HG03565 (cell line): ENCODE results near the gene PKHD1.
"Not testable (repeated sequence)": the region's sequence is repeated elsewhere in the genome, so short reads cannot be mapped to it uniquely, and the experiment has no call there.

ENCODE experiments used
- ATAC-seq: cut with Tn5 transposase; IDR thresholded peaks from one replicate; pipeline ENCODE4 v1.9.1; 2021; ENCODE audit warnings: mild to moderate bottlenecking, moderate library complexity; ENCODE audit not compliant: unreplicated experiment

The PKHD1 gene

DNA sequence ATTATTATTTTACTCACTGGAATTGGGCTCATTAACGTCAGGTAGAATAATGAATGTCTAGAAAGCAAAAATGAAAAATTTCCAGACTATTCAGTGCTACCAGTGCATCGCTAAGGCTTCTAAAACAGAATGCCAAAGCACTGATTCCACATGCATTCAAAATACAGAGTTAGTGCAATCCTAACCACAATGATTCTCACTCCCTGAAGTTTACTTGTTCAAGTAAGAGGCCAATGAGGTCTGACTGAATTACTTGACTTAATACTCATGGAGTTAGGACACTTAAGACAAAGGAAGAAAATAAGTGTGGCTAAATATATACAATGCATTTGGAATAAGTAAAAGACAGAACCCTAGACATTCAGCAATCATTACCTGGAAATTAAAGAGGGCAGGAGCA is 220.5 kb downstream of the PKHD1 start:
- ATAC-seq = no peak

- ATAC-seq = no peak
Observed at GRCh38 chr6:51865996-51866395, 221.4 kb downstream of the PKHD1 start.

DNA sequence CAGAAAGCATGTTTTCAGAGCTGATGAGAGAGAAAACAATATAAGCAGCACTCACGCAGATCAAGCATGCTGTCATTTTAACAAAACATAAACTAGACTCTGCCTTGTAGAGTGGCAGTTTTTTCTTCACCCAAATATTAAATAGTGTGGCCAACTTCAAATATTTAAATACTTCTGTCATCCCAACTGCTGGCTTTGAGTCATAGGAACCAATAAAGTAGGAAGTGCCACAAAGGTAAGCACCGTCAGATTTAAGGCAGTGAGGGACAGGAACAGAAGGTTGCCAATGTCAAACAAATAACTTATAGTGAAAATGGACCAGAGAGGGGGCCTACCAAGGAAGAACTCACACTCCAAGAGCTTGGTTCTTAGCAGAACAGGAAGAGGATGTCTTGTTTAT is 222.2 kb downstream of the PKHD1 start:
- ATAC-seq = no peak

DNA sequence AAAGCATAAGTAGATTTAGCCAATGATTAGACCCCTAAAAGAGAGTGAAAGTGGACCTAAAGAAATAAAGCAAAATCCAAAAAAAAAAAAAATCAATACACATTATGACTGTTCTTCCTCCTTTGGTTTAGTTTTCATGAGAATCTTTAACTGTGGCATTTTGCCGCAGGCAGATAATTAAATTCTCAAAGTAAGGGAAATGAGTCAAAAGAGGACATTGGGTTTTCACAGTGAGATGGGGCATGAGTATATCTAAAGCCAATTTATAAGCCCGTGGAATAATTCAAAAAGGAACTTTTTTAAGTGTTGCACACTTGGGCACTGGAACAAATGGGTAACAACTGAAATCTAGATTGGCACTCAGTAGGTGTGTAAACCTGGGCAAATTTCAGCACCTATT is 230.3 kb downstream of the PKHD1 start:
- ATAC-seq = no peak

DNA sequence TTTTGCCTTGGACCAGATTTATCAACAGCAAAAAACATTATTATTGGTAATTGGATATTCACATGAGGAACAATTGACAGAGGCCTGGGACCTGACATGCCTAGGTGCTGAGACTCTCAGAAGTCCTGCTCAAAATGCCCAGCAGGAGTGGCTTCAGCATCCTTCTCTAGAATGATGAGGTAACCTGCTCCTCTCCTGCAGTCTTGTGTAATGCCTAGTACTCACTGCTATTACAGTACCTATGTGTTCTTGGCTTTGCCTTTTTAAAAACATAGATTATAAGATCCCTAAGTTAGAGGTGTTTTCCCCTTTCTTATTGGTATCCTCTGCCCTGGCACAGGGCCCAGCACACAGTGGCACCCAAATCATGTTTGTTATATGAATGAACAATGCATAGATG is 230.9 kb downstream of the PKHD1 start:
- no peak for ATAC-seq

DNA sequence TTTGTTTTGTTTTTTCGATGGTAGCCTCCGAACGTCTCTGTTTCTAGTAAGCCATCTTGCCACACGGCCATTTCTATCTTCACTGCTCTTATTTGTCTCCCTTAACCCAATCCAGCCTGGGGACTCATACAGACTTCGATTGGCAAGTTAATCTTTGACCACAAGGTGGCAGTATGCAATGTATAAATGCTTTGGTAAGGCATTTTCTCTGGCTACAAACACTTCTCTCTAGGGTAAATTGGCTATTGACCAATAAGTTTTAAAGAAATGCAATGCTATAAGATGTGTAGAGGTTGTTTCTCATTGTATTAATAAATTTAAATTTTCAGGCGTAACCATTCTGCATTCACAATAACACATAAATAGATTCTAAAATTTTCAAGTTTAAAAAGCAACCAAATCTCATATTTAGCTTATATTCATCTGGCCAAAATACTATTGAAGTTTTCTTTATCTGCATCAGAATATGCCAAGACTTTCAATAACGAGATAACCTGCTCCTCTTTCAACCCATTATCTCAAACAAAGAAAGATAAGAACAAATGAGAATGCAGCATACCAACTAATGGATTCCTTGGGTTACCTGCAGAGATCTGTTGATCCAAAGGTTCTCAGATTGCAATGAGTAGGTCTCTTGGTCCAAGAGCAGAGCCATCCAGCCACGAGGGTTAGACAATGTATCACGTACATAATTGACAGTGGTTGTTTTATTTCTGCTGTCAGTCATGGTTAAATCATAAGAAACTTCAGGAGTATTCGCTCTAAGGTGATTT is 231.9 kb downstream of the PKHD1 start:
- ATAC-seq = no peak

DNA sequence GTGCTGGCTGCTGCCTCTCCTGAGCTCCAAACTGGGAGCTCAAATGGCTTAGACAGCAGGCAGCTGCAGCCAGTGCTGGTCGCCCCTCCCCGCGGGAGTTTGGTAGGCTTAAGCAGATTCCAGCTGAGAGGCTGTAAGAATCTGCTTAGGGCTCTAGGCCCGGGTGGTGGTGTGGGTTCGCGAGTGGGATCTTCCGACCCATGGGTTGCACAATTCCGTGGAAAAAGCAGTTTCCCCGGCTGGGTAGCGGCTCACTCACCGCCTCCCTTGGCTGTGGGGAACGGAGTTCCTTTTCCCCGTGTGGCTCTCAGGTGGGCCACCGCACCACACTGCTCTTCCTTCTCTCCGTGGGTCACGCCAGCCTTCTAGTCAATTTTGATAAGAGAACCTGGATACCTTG is 232.5 kb downstream of the PKHD1 start:
- no peak for ATAC-seq

DNA sequence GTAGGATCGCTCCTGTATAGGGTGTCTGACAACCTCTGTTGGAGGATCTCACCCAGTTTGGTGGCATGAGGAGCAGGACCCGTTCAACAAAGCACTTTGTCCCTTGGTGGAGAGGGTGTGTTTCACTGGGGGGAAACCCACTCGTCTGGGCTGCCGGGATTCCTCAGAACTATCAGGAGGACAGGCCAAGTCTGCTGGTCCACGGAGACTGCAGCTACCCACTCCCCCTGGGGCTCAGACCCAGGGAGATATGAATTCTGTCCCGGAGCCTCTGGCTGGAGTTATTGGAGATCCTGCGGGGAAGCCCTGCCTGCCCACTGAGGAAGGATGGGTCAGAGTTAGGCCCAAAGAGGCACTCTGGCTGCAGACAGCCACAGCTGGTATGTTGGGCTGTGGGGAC is 233.1 kb downstream of the PKHD1 start:
- no peak for ATAC-seq

DNA sequence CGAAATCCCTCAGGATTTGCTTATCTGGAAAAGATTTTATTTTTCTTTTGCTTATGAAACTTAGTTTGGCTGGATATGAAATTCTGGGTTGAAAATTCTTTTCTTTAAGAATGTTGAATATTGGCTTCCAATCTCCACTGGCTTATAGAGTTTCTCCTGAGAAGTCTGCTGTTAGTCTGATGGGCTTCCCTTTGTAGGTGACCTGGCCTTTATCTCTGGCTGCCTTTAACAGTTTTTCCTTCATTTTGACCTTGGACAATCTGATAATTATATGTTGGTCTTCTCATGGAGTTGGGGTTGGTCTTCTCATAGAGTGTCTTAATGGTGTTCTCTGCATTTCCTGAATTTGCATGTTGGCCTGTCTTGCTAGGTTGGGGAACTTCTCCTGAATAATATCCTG is 234.3 kb downstream of the PKHD1 start:
- ATAC-seq = not testable (repeated sequence)

- no peak for ATAC-seq
Observed at GRCh38 chr6:51846531-51846930, 240.9 kb downstream of the PKHD1 start.

DNA sequence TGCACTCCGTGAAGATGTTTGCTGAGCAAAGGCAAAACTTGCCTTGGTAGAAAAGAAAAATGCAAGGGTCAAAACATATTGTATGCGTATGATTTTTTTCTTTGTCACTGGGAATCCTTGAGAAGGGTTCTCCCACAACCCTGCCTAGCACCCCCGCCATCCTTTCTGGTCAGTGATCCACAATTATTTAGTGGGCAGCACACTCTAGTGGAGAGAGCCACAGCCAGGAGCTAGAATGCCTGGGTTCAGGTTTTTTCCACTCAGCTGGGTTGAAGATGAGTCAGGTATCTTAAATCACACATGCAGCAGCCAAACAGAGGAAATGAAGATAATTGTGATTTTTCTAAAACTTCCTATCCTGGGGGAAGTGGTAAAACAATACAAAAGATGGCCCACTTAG is 243.1 kb downstream of the PKHD1 start:
- ATAC-seq = no peak

DNA sequence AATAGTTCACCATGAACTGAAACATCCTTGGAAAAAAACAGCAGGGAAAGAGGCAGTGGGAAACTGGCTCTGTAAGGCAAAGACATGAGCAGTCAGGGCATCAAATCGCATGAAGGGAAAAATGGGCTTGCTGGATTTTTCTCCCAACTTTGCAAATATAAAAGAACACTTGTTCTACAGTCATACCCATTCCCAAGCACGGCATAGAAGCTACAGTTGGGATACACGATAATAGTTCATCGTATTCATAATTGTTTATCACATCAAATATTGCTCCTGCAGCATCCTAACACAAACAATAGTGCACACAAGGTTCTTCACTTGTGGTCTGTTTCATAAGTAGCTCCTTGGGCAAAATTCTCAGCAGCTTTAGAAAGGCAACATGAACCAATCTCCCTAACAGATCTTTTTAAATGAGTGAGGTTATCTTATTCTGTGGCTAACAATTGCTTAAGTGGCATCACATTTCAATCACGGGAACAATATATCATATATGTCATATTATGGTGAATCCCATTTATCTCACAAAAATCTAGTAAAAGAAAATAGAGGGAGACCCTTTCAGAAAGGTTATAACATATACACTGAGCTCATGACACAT is 243.9 kb downstream of the PKHD1 start:
- ATAC-seq = no peak

- ATAC-seq = no peak
Observed at GRCh38 chr6:51842804-51843378, 244.5 kb downstream of the PKHD1 start.

DNA sequence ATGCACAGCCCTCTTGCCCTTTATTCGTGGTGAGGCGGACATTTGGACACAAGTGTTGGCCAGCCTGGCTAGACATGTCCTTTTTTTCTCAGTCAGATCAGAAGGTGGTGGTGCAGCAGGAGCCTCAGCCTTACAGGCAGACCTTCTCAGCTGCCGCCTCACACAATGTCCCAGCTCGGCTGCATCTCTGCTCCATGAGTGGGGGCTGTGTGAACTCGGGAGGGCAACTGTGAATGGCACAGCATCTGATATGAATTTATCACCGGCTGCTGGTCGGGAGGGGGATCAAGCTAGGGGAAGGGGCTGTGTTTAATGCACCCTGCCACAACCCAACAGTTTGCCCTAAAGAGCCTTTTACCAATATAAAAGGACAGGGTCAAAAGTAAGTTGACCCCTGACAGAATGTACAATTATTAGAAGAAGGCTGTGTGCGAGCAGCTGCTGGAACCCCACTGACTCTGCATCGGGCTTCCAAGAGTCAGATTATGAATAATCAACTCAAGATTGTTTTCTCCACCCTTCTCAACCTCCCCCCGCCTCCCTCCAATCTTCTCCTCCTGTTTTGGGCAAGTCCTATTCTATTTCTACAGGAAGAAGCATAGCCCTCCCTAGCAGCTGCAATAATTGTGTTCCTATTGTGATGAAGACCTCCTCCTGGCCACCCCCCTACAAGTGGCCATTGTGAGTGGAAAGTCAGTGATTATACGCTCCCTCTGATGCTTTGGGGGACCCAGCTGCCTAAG is 245.2 kb downstream of the PKHD1 start:
- no peak for ATAC-seq

- ATAC-seq = no peak
Observed at GRCh38 chr6:51841626-51842025, 245.8 kb downstream of the PKHD1 start.

DNA sequence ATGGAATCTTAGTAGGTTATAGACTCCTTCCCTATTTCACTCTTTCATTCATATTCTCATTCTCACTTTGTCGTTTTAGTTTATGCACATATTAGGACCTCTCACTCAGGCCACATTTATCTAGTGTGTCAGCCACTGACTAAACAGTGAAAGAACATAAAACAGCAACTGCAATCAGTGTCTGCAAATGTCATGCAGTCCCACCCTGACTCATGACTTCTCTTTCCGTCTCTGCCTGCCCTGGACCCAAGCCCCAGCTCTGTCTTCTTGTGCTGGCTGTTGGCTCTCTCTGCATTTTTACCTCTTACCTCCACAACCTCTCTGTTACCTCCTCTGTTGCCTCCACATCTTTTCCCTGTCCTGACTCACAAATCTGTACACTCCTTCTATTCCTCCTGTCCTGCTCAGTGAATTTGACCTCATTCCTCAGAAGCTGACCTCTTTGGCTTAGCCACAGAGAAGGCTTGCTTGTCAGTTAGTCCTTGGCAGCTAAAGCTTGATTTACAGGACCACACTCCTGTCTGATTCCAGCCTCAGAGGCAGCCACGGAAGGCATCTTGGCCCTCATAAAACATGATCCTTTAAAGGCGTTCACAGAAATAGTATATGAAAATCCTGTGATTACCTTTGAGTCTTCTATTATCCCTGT is 247.6 kb downstream of the PKHD1 start:
- ATAC-seq = no peak

GRCh38 chr6:51830666-51831065 is 256.7 kb downstream of the PKHD1 start:
- no peak for ATAC-seq

- no peak for ATAC-seq
Observed at GRCh38 chr6:51827580-51827979, 259.8 kb downstream of the PKHD1 start.

DNA sequence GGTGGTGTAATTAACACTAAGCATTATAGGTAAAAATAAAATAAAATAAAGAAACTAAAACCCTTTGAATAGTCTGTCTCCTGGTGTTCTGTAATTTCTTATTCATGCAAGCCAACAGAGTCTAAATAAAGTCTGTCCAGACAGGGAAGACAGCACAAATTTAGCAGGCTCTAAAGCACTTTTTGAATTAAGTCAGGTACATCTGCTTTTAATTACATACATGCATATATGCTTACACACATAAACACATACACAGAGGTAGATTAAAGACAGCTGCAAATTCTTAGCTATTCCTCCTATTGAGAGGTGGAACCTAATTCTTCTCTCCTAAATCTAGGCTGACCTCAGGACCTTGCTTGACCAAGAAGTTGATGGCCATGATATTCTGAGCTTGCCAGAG is 262.5 kb downstream of the PKHD1 start:
- ATAC-seq = no peak

- no peak for ATAC-seq
Observed at GRCh38 chr6:51820555-51820954, 266.9 kb downstream of the PKHD1 start.

DNA sequence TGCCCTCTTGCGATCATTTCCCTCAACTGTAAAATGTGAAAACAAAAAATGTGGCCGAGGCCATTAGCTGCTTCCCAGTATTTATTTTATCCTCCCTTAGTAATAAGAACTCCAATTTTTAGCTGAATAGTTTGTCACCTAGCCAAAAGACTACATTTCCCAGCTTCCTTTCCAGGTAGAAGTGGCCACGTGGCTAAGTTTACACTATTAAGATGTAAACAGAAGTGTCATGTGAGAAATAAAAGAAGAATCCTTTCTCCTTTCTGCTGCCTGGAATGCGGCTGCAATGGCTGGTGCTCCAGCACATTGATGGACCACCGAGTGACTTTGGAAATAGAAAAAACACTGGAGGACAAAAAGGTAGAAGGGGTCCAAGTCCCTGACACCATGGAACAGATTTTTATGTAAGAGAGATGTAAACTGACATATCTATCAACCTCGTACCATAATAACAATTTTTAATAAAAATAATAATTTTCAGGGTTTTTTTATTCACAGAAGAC is 268.8 kb downstream of the PKHD1 start:
- ATAC-seq = no peak
